Activated CD4-positive, alpha-beta T cell treated with anti-CD3 and anti-CD28 coated beads, Interleukin-2, amount 50 U/mL, for 4 hours (primary cell): Measurements from ENCODE around the gene SUGCT.
"Not testable (repeated sequence)": the region's sequence is repeated elsewhere in the genome, so short reads cannot be mapped to it uniquely, and the experiment has no call there.

Experiments
- DNase-seq, 2 experiments: peaks; one replicate each; pipeline ENCODE4 v3.0.0-alpha.2; 2020

SUGCT gene

GRCh38 chr7:40331915-40332314 is 197.1 kb downstream of the SUGCT start:
- no peak for DNase-seq

GRCh38 chr7:40332516-40332915 is 197.7 kb downstream of the SUGCT start:
- no peak for DNase-seq

GRCh38 chr7:40341836-40342235 is 207.0 kb downstream of the SUGCT start:
- no peak for DNase-seq

- no peak for DNase-seq
These were observed 211.7 kb downstream of the SUGCT start for GRCh38 chr7:40346554-40346953.

GRCh38 chr7:40348126-40348728 is 213.4 kb downstream of the SUGCT start:
- no peak for DNase-seq

GRCh38 chr7:40350100-40350499 is 215.3 kb downstream of the SUGCT start:
- DNase-seq = no peak

GRCh38 chr7:40354711-40355110 is 219.9 kb downstream of the SUGCT start:
- no peak for DNase-seq

- DNase-seq = no peak
These were observed 221.5 kb downstream of the SUGCT start for GRCh38 chr7:40356312-40356711.

- DNase-seq = no peak
These were observed 222.3 kb downstream of the SUGCT start for GRCh38 chr7:40356871-40357709.

GRCh38 chr7:40369641-40370277 is 235.0 kb downstream of the SUGCT start:
- no peak for DNase-seq

GRCh38 chr7:40371806-40372440 is 237.1 kb downstream of the SUGCT start:
- no peak for DNase-seq

GRCh38 chr7:40374575-40374974 is 239.8 kb downstream of the SUGCT start:
- DNase-seq = no peak

GRCh38 chr7:40380111-40380510 is 245.3 kb downstream of the SUGCT start:
- DNase-seq = no peak

GRCh38 chr7:40382145-40382544 is 247.3 kb downstream of the SUGCT start:
- no peak for DNase-seq

- no peak for DNase-seq
These were observed 258.9 kb downstream of the SUGCT start for GRCh38 chr7:40393660-40394059.

GRCh38 chr7:40394400-40394799 is 259.6 kb downstream of the SUGCT start:
- no peak for DNase-seq

- no peak for DNase-seq
These were observed 265.7 kb downstream of the SUGCT start for GRCh38 chr7:40400525-40400924.

- no peak for DNase-seq
These were observed 266.6 kb downstream of the SUGCT start for GRCh38 chr7:40401406-40401805.

GRCh38 chr7:40402661-40403060 is 267.9 kb downstream of the SUGCT start:
- DNase-seq = no peak

GRCh38 chr7:40403703-40404476 is 269.1 kb downstream of the SUGCT start:
- no peak for DNase-seq

- DNase-seq = no peak
These were observed 271.2 kb downstream of the SUGCT start for GRCh38 chr7:40405991-40406390.

GRCh38 chr7:40412323-40412722 is 277.5 kb downstream of the SUGCT start:
- DNase-seq = no peak

GRCh38 chr7:40414704-40415103 is 279.9 kb downstream of the SUGCT start:
- DNase-seq = not testable (repeated sequence)
